NCI-H2227 (cell line): ENCODE data around the gene NANOG.
"Not testable (repeated sequence)": the region's sequence is repeated elsewhere in the genome, so short reads cannot be mapped to it uniquely, and the experiment has no call there.

Experiments used
- DNase-seq: peaks from one replicate; lab custom pipeline; 2025; ENCODE audit not compliant: unreplicated experiment; lab: John Stamatoyannopoulos, UW

Gene NANOG

GRCh38 chr12:7788884-7789528 is at the start of gene NANOG:
TSS of gene NANOG (plus strand) at chr12:7789402. CDS start at chr12:7789615, 213 bp downstream.
- not testable (repeated sequence) for DNase-seq

DNA sequence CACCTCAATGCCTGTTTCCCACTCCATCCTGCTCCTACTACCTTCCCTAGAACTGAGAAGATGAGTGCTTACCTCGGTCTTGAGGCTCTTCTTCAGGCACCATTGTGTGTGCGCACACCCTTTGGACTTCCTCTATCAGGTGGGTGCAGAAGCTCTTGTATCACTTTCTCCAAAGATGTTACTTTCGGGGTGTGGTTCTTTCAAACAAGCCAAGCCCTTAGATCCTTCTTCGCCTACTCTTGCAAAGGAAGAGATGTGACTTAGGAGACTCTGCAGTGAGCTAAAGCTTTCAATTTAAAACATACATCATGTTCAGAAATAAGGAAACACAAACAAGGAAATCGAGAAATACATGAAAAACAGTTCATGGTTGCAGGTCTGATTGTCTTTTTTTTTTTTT is 42.0 kb upstream of the NANOG start, which contains the start of gene CLEC4C:
Gene CLEC4C (minus strand): TSS at position 130 of the 400 bp plus-strand sequence. CDS start 27 bp downstream, at position 103.
- no peak for DNase-seq

DNA sequence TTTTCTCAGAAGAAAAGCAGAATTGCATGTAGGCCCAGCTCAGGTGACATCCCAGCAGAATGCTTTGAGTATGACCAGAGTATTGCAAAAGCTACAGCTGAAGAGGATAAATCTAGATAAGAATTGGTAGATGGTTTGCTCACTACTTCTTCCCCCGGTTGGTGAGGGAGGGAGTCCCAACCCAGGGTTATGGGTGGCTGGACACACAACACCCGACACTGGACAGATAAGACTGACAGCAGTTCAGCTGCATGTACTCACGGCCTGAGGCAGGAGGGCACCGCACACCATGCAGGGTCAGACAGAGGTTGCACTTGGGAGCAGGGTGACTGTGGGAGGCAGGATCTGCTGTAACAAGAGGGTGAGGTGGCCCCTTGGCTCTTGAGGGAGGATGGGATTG is 40.4 kb upstream of the NANOG start:
- DNase-seq = no peak

DNA sequence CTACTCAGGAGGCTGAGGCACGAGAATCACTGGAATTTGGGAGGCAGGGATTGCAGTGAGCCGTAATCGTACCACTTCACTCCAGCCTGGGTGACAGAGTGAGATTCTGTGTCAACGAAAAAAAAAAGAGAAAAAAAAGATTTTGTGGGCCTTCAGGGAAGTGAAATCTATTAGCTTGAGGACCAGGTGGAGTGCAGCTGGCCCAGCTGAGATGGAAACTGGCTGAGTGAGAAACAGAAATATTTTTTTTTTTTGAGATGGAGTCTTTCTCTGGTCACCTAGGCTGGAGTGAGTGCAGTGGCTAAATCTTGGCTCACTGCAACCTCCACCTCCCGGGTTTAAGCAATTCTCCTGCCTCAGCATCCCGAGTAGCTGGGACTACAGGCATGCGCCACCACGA is 39.8 kb upstream of the NANOG start:
- DNase-seq = no peak

DNA sequence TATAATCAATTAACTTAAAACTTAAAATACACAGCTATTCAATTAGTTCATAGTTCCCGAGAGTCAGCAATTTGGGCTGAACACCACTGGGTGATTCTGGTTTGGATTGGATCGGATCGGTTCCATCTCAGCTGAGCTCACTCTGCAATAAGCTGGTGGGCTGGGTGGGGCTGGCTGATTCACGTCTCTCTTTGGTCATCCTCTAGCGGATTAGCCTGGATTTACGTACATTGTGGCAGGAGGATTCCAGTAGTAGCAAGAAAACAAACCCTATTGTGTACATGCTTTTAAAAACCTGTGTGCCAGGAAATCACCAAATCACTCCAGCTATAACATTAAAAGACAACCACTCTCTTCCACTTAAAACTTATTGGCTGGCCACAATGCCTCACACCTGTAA is 38.9 kb upstream of the NANOG start:
- no peak for DNase-seq

DNA sequence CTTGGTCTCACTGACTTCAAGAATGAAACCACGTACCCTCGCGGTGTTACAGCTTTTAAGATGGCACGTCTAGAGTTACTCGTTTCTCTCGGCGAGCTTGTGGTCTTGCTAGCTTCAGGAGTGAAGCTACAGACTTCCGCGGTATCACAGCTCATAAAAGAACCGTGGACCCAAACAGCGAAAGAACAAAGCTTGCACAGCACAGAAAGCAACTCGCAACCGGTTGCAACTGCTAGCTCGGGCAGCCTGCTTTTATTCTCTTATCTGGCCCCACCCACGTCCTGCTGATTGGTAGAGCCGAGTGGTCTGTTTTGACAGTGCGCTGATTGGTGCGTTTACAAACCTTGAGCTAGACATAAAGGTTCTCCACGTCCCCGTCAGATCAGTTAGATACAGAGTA is 37.8 kb upstream of the NANOG start:
- DNase-seq = no peak

DNA sequence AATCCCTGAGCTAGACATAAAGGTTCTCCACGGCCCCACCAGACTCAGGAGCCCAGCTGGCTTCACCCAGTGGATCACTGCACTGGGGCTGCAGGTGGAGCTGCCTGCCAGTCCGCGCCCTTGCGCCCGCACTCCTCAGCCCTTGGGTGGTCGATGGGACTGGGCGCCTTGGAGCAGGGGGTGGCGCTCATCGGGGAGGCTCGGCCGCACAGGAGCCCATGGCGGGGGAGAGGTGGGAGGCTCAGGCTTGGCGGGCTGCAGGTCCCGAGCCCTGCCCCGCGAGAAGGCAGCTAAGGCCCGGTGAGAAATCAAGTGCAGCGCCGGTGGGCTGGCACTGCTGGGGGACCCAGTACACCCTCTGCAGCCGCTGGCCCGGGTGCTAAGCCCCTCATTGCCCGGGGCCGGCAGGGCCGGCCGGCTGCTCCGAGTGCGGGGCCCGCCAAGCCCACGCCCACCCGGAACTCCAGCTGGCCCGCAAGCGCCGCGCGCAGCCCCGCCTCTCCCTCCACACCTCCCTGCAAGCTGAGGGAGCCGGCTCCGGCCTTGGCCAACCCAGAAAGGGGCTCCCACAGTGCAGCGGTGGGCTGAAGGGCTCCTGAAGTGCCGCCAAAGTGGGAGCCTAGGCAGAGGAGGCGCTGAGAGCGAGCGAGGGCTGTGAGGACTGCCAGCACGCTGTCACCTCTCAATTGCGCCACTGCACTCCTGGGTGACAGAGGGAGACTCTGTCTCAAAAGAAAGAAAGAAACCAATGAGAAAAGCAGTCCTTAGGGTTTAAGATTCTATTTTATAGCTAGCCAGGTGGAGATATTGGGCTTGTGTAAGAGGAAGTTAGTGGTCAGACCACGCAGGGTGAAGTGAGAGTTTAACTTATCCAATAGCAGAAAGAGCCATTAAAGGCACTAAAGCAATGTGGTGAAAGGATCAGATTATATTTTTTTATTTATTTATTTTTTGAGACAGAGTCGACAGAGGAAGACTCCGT is 37.0 kb upstream of the NANOG start:
- DNase-seq = not testable (repeated sequence)

DNA sequence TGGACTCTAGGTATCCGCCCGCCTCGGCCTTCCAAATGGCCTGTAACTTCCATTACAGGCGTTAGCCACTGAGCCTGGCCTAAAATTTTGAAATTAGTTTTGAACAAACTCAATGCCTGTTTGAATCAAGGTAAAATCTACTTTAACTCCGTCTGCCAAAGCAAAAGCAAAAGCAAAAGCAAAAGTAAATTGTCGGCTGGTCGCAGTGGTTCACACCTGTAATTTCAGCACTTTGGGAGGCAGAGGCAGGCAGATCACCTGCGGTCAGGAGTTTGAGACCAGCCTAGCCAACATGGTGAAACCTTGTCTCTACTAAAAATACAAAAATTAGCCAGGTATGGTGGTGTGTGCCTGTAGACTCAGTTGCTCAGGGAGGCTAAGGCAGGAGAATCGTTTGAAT is 33.5 kb upstream of the NANOG start:
- DNase-seq = not testable (repeated sequence)

- DNase-seq = no peak
Observed at GRCh38 chr12:7756993-7757392, 32.2 kb upstream of the NANOG start.

- DNase-seq = no peak
Observed at GRCh38 chr12:7758766-7759140, 30.4 kb upstream of the NANOG start.

DNA sequence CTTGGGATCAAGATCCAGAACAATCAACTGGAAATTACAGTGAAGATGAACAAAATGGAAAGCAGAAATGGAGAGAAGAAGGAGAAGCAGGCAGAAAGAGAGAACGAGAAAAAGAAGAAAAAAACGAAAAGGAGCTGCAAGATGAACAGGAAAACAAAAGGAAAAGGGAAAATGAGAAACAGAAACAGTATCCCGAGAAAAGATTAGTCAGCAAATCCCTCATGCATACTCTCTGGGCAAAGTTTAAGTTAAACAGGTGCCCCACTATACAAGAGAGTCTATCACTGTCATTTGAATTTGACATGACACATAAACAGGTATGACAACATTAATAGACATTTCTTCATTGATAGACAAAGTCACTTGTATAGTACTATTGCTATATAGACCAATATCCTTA is 19.2 kb upstream of the NANOG start:
- DNase-seq = no peak

- DNase-seq = no peak
Observed at GRCh38 chr12:7781274-7781673, 7.9 kb upstream of the NANOG start.

DNA sequence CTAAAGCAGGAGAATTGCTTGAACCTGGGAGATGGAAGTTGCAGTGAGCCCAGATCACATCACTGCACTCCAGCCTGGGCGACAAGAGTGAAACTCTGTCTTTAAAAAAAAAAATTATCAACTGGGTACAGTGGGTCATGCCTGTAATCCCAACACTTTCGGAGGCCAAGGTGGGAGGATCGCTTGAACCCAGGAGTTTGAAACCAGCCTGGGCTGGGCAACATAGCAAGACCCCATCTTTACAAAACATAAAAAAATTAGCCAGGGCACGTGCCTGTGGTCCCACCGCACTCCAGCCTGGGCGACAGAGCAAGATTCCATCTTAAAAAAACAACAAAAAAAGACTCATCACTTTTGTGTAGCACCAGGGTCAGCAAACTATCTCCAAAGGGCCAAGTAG is 7.1 kb upstream of the NANOG start:
- DNase-seq = no peak

DNA sequence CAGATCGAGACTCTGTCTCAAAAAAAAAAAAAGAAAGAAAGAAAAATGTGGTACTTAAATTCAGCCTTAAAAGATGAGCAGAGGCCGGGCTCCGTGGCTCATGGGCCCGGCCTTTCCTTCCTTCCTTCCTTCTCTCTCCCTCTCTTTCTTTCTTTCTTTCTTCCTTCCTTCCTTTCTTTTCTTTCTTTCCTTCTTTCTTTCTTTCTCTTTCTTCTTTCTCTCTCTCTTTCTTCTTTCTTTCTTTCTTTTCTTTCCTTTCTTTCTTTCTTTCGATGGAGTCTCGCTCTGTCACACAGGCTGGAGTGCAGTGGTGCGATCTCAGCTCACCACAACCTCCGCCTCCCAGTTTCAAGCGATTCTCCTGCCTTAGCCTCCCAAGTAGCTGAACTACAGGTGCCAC is 5.8 kb upstream of the NANOG start:
- DNase-seq = not testable (repeated sequence)

DNA sequence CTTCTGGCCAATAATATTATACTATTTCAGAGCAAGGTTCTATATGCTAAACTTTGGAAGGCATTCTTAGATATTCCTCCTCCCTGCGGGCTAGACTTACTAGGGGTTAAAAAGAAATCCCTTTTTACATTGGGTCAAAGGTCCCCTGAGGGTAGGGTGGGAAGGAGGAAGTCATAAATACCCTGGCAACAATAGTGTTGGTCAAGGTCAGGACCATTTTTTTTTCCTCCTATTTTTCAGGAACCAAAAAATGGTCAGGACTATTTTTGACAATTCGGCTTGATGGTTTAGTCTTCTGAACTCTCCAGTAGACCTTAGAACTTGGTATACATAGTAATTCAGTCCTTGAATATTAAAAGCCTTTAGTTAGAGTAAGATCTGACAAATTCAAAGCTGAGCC is 4.5 kb upstream of the NANOG start:
- DNase-seq = no peak

GRCh38 chr12:7787574-7788293 is 1.5 kb upstream of the NANOG start:
- DNase-seq = no peak

GRCh38 chr12:7788294-7788660 is 925 bp upstream of the NANOG start:
- no peak for DNase-seq

DNA sequence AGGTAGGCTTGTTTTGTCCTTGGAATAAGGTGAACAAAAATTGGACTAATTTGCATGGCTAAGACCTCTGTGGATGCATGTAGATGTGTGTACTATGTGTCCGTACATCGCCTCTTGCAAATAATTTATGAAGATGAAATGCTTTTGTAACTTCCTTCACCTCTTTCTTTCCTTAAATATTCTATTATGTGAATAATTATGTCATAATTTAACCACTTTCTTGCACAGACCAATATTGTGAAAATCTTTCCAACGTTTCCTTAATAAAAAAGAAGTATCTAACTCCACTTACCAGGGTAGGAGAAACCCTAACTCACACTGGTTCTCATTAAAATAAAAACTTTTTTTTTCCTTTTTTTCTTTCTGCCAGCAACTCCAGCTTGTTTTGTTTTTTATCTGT is 4.0 kb downstream of the NANOG start:
- DNase-seq = no peak

- DNase-seq = not testable (repeated sequence)
Observed at GRCh38 chr12:7797269-7797668, 8.1 kb downstream of the NANOG start.

GRCh38 chr12:7797698-7798398 is 8.6 kb downstream of the NANOG start:
- no peak for DNase-seq

GRCh38 chr12:7798750-7799308 is 9.6 kb downstream of the NANOG start:
- DNase-seq = not testable (repeated sequence)
